Neural progenitor cell (in vitro differentiated cells): ENCODE measurements around the gene PTH2R. TPM values are rescaled to one million over a fixed set of nuclear protein-coding genes. Genes with fewer than 3 reads are reported as not detected.

Experiments used
- DNase-seq: peaks from one replicate; pipeline ENCODE4 v3.0.0-alpha.2; 2016; ENCODE audit warnings: low spot score
- H2AFZ ChIP-seq: fragments of 200-600 bp; sonication (generic); replicated peaks from 2 replicates; pipeline ENCODE4 v1.6.1; 2016; ENCODE audit warnings: antibody characterized with exemption
- H3F3A ChIP-seq: fragments of 200-600 bp; sonication (generic); 2 replicates; pipeline ENCODE4 v1.6.1; 2016; ENCODE audit warnings: antibody characterized with exemption, low read depth
- H3K27ac ChIP-seq: fragments of 200-600 bp; sonication (generic); 2 replicates; pipeline ENCODE4 v1.5.1; 2016; ENCODE audit warnings: mild to moderate bottlenecking
- H3K27me3 ChIP-seq: fragments of 200-600 bp; sonication (generic); 2 replicates; pipeline ENCODE4 v1.6.1; 2016; ENCODE audit warnings: mild to moderate bottlenecking, moderate library complexity
- H3K36me3 ChIP-seq: fragments of 200-600 bp; sonication (generic); 2 replicates; pipeline ENCODE4 v1.5.1; 2016
- H3K4me1 ChIP-seq: fragments of 200-600 bp; sonication (generic); 2 replicates; pipeline ENCODE4 v1.6.1; 2016; ENCODE audit warnings: mixed run types
- H3K4me2 ChIP-seq: fragments of 200-600 bp; sonication (generic); 2 replicates; pipeline ENCODE4 v1.6.1; 2016
- H3K4me3 ChIP-seq: fragments of 200-600 bp; sonication (generic); 2 replicates; pipeline ENCODE4 v1.5.1; 2016
- H3K79me2 ChIP-seq: fragments of 200-600 bp; sonication (generic); 2 replicates; pipeline ENCODE4 v1.6.1; 2016; ENCODE audit warnings: low read depth
- H3K9ac ChIP-seq: fragments of 200-600 bp; sonication (generic); 2 replicates; pipeline ENCODE4 v1.6.1; 2016
- H3K9me3 ChIP-seq: fragments of 200-600 bp; sonication (generic); 2 replicates; pipeline ENCODE4 v1.5.1; 2016; ENCODE audit warnings: low read depth
- H4K20me1 ChIP-seq: fragments of 200-600 bp; sonication (generic); 2 replicates; pipeline ENCODE4 v1.6.1; 2016; ENCODE audit warnings: low read depth
- H3K27ac Mint-ChIP-seq: 3 replicates; pipeline ENCODE4 v1.8.0; 2021; ENCODE audit warnings: mixed read lengths
- H3K27me3 Mint-ChIP-seq: 2 replicates; pipeline ENCODE4 v1.8.0; 2022; ENCODE audit warnings: low read depth, mild to moderate bottlenecking, inconsistent platforms, moderate library complexity, mixed read lengths; ENCODE audit not compliant: insufficient read depth
- H3K36me3 Mint-ChIP-seq: 3 replicates; pipeline ENCODE4 v1.8.0; 2021; ENCODE audit warnings: mixed read lengths
- H3K4me1 Mint-ChIP-seq: 3 replicates; pipeline ENCODE4 v1.8.0; 2021; ENCODE audit warnings: mixed read lengths
- H3K4me3 Mint-ChIP-seq: 3 replicates; pipeline ENCODE4 v1.8.0; 2021; ENCODE audit warnings: mild to moderate bottlenecking, moderate library complexity, mixed read lengths
- H3K9me3 Mint-ChIP-seq: 3 replicates; pipeline ENCODE4 v1.8.0; 2020; ENCODE audit warnings: mixed read lengths
- CTCF ChIP-seq: fragments of 200-600 bp; sonication (generic); IDR thresholded peaks from 2 replicates; pipeline ENCODE4 v1.5.1; 2017; ENCODE audit warnings: antibody characterized with exemption, mild to moderate bottlenecking
- EZH2 ChIP-seq: fragments of 200-600 bp; sonication (generic); IDR thresholded peaks from 2 replicates; pipeline ENCODE4 v1.6.1; 2017; ENCODE audit warnings: antibody characterized with exemption, mild to moderate bottlenecking, moderate library complexity
- EZH2phosphoT487 ChIP-seq: fragments of 200-600 bp; sonication (generic); IDR thresholded peaks from 2 replicates; pipeline ENCODE4 v1.6.1; 2017; ENCODE audit warnings: antibody characterized with exemption
- total RNA-seq: library from RNA; depleted of rRNA; stranded (reverse); fragments of >200 nt; gene quantifications from 2 replicates; pipeline ENCODE4 v1.2.3, GENCODE V29; 2015; ENCODE audit warnings: low replicate concordance

Gene PTH2R
- total RNA-seq, 1 donor from 2014 or later: not detected

GRCh38 chr2:208463721-208464120 is 57.1 kb downstream of the PTH2R start:
- Mint-ChIP-seq H3K9me3 (no peaks in the 10 kb centered on the region), H3K27ac (no peak overlapping the region), H3K36me3 (no peaks in the 10 kb centered on the region), H3K4me3 (no peak overlapping the region), H3K4me1 (no peaks in the 10 kb centered on the region), H3K27me3 (no peaks in the 10 kb centered on the region)
- Histone ChIP-seq H3K9ac (no peak overlapping the region), H3K4me3 (no peak overlapping the region), H3K27me3 (no peaks in the 10 kb centered on the region), H3K4me1 (no peaks in the 10 kb centered on the region), H3K27ac (no peak overlapping the region), H3K9me3 (no peaks in the 10 kb centered on the region), H2AFZ (no peak overlapping the region), H3K36me3 (no peaks in the 10 kb centered on the region), H4K20me1 (no peaks in the 10 kb centered on the region), H3F3A (no peaks in the 10 kb centered on the region), H3K79me2 (no peaks in the 10 kb centered on the region), H3K4me2 (no peak overlapping the region)
- no peak for TF ChIP-seq CTCF
- no peak for TF ChIP-seq EZH2
- no peak for TF ChIP-seq EZH2phosphoT487
- DNase-seq: no peak

DNA sequence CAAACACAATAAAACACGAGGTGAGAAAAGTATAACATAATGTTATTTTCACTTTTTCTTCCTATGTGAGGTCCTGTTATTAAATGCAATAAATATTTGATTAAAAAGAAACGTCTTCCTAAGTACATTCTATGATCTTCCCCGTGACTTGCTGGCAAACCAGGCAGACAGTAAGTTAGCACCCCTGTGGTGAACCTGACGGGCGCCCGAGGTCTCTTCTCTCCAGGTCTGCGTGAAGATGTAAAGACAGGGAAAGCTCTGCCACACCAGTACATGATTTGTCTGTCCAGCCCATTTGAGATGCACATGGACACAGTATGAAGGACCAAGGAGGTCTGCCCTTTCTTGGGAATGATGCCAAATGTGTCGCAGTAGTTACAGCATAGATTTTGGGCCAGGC is 57.6 kb downstream of the PTH2R start:
- Histone ChIP-seq H3F3A (no peaks in the 10 kb centered on the region), H3K4me1 (no peaks in the 10 kb centered on the region), H3K27ac (no peak overlapping the region), H3K27me3 (no peaks in the 10 kb centered on the region), H3K4me2 (no peak overlapping the region), H3K4me3 (no peak overlapping the region), H3K9ac (no peak overlapping the region), H2AFZ (no peak overlapping the region), H4K20me1 (no peaks in the 10 kb centered on the region), H3K36me3 (no peaks in the 10 kb centered on the region), H3K9me3 (no peaks in the 10 kb centered on the region), H3K79me2 (no peaks in the 10 kb centered on the region)
- H3K27ac Mint-ChIP-seq: no peak overlapping the region
- no peak overlapping the region for H3K4me3 Mint-ChIP-seq
- H3K9me3 Mint-ChIP-seq: no peaks in the 10 kb centered on the region
- TF ChIP-seq EZH2 (no peak), EZH2phosphoT487 (no peak), CTCF (no peak)
- H3K4me1 Mint-ChIP-seq: no peaks in the 10 kb centered on the region
- H3K27me3 Mint-ChIP-seq: no peaks in the 10 kb centered on the region
- no peak for DNase-seq
- no peaks in the 10 kb centered on the region for H3K36me3 Mint-ChIP-seq

DNA sequence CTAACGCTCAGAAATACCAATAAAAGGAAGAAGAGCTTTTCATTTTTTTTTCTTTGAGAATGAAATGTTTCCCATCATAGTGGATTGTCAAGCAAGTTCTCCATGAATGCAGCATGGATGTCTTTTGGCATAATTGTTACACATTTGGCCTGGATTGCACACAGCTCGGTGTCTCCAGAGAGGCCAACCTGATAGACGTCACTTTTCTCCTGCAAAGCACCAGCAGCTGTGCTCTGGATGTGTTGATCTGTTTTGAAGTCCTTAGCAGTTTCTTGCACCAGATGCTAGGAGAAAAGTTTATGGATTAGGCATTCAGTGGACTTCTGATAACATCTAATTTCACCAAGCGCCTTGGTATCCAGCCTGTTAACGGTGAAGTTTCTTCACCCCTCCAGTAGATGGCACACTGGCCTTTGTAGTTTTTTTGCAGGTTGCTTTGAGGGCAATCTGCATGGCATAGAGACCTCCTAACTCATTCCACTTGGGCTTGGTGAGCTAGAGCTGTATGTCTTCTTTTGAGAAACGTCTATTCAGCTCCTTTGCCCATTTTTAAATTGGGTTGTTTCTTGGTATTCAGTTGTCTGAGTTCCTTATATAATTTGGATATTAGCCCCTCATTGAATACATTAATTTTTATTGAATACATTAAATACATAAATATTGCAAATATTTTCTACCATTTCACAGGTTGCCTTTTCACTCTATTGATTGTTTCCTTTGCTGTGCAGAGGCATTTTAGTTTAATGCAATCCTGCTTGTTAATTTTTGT is 59.7 kb downstream of the PTH2R start:
- Mint-ChIP-seq H3K36me3 (no peaks in the 10 kb centered on the region), H3K27me3 (no peaks in the 10 kb centered on the region)
- DNase-seq: peak; percentile 86

More for the DNA sequence above, 59.7 kb downstream of the PTH2R start:
- Histone ChIP-seq H3K9me3 (no peaks in the 10 kb centered on the region), H4K20me1 (no peaks in the 10 kb centered on the region), H2AFZ (peak overlapping the region; percentile 90), H3K4me2 (no peak overlapping the region), H3K36me3 (no peaks in the 10 kb centered on the region), H3F3A (no peaks in the 10 kb centered on the region), H3K4me1 (no peaks in the 10 kb centered on the region), H3K9ac (no peak overlapping the region), H3K4me3 (no peak overlapping the region), H3K27ac (no peak overlapping the region), H3K79me2 (no peaks in the 10 kb centered on the region), H3K27me3 (no peaks in the 10 kb centered on the region)
- peak; percentile 88 for TF ChIP-seq CTCF
- TF ChIP-seq EZH2: no peak
- no peak for TF ChIP-seq EZH2phosphoT487
- Mint-ChIP-seq H3K4me3 (no peak overlapping the region), H3K4me1 (no peaks in the 10 kb centered on the region), H3K27ac (no peak overlapping the region), H3K9me3 (peaks cover 8% of the 10 kb centered on the region)
